Activated T-cell treated with anti-CD3 and anti-CD28 coated beads, Interleukin-2, amount 50 U/mL, for 72 hours (primary cell): Measurements from ENCODE around the gene C16orf89. TPM values are rescaled to one million over a fixed set of nuclear protein-coding genes. Genes with fewer than 3 reads are reported as not detected.

Experiments
- total RNA-seq, 2 donors: library from RNA; stranded (reverse); gene quantifications; one replicate each; pipeline ENCODE4 v1.2.3, GENCODE V29; 2022

Gene C16orf89
- total RNA-seq, 2 donors from 2014 or later, result not detected

Other genes starting within 250 kb of the C16orf89 start
- 10 to 100 TPM; 54.9 to 63.6 TPM for gene GLYR1, start 218.7 kb downstream of the C16orf89 start, total RNA-seq
- gene UBN1, start 218.5 kb downstream of the C16orf89 start, total RNA-seq, result 10 to 100 TPM; 32.0 to 36.0 TPM
- gene PPL, start 128.8 kb downstream of the C16orf89 start, total RNA-seq, result under 1 TPM; 0.09 to 0.22 TPM
- under 1 TPM in 1 of 2 donors, not detected in 1; 0.02 TPM for gene SEC14L5, start 107.6 kb downstream of the C16orf89 start, total RNA-seq
- 1 to 10 TPM; 7.1 to 8.4 TPM for gene NAGPA, start 32.0 kb downstream of the C16orf89 start, total RNA-seq
- 10 to 100 TPM; 15.0 to 16.7 TPM for gene ALG1, start 5.9 kb upstream of the C16orf89 start, total RNA-seq
- 1 to 10 TPM; 5.6 to 8.4 TPM for gene EEF2KMT, start 31.8 kb upstream of the C16orf89 start, total RNA-seq